Epithelial cell of esophagus (primary cell): ENCODE results near the gene PALB2.
"Not testable (repeated sequence)": the region's sequence is repeated elsewhere in the genome, so short reads cannot be mapped to it uniquely, and the experiment has no call there.

ENCODE experiments used
- DNase-seq: peaks from one replicate; pipeline ENCODE4 v3.0.0; 2010; ENCODE audit warnings: low read depth
- H3K4me3 ChIP-seq: 2 replicates; pipeline ENCODE4 v1.5.1; 2011; ENCODE audit warnings: mild to moderate bottlenecking, low read length, control low read depth
- TF ChIP-seq, protein P1 (sequence below): IDR thresholded peaks from 2 replicates; pipeline ENCODE4 v1.5.1; 2011; ENCODE audit warnings: low read depth, mild to moderate bottlenecking, low read length, control low read depth, inconsistent platforms; ENCODE audit not compliant: insufficient read depth; ENCODE audit errors: missing control alignments

PALB2 gene

DNA sequence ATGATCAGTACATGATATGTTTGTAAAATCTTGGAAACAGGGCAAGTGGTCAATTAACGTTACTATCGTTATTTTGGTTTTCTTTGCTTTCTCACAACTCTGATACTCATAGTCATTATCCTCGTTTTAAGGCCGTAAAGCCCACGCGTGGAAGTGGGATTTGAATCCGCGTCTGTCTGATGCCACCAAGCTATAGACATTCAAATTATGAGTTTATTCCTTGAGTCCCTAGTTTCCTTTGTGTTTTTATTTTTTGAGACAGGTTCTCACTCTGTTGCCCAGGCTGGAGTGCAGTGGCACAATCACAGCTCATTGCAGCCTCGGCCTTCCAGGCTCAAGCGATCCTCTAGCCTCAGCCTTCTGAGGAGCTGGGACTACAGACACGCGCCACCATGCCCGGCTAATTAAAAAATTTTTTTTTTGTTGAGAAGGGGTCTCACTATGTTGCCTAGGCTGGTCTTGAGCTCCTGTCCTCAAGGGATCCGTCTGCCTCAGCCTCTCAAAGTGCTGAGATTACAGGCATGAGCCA, 1.2 kb upstream of the PALB2 start:
- DNase-seq = no peak
- TF ChIP-seq, protein P1, sequence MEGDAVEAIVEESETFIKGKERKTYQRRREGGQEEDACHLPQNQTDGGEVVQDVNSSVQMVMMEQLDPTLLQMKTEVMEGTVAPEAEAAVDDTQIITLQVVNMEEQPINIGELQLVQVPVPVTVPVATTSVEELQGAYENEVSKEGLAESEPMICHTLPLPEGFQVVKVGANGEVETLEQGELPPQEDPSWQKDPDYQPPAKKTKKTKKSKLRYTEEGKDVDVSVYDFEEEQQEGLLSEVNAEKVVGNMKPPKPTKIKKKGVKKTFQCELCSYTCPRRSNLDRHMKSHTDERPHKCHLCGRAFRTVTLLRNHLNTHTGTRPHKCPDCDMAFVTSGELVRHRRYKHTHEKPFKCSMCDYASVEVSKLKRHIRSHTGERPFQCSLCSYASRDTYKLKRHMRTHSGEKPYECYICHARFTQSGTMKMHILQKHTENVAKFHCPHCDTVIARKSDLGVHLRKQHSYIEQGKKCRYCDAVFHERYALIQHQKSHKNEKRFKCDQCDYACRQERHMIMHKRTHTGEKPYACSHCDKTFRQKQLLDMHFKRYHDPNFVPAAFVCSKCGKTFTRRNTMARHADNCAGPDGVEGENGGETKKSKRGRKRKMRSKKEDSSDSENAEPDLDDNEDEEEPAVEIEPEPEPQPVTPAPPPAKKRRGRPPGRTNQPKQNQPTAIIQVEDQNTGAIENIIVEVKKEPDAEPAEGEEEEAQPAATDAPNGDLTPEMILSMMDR = no peak
- H3K4me3 ChIP-seq = peak overlapping the region; percentile 100

DNA sequence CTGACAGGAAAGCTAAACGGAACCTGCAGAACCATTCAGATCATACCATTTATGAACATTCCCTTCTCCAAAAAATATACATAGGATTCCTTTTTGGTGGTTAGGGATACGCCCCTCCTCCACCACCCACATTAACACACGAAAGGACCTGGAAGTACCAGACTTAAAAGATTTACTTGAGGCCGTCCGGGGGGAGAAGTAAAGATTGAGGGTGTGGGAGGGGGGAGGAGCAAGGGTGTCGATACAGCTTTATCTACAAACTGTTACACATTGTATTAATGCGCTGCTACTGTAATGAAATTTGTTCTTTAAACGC, 537 bp downstream of the PALB2 start:
- peak overlapping the region; percentile 100 for H3K4me3 ChIP-seq
- peak; percentile 10 for DNase-seq
- TF ChIP-seq, protein P1 = no peak

DNA sequence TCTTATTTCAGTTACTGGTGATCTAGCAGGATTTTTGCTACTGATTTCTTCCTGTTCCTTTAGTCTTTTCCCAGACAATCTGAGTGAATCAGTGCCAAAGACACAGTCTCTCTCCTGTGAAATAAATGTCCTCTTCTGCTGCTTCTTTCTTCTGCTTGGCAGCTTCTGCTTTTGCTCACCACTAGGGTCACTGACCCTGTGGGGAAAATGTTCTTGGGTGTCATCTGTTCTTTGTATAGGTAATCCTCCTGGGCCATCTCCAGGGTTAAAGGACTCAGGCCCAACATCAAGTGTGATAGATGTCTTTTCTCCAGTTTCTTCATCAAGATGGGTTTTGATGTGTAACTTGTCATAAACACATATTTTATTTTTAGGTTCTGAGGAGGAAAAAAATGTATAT, 5.2 kb downstream of the PALB2 start:
- TF ChIP-seq, protein P1 = no peak
- no peak for DNase-seq

DNA sequence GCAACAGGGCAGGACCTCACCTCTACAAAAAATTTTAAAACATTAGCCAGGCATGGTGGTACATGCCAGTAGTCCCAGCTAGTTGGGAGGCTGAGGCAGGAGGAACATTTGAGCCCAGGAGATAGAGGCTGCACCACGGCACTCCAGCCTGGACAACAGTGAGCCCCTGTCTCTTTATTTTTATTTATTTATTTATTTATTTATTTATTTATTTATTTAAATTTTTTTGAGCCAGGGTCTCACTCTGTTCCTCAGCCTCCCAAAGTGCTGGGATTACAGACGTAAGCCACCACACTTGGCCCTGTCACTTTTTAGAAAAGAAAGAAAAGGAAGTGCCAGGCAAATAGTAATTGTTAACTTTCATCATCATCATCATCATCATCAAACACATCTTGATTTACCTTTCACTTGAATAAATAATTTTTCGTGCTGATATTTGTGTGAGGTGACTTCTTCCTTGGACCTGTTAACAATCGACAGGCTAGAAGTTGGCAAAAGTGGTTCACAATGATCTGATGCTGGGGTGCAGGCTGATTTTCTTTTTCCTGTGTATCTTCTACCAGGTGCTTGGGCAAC, 6.6 kb downstream of the PALB2 start:
- DNase-seq = no peak
- TF ChIP-seq, protein P1 = no peak

More for the DNA sequence above, 5.2 kb downstream of the PALB2 start:
- H3K4me3 ChIP-seq = no peak overlapping the region

DNA sequence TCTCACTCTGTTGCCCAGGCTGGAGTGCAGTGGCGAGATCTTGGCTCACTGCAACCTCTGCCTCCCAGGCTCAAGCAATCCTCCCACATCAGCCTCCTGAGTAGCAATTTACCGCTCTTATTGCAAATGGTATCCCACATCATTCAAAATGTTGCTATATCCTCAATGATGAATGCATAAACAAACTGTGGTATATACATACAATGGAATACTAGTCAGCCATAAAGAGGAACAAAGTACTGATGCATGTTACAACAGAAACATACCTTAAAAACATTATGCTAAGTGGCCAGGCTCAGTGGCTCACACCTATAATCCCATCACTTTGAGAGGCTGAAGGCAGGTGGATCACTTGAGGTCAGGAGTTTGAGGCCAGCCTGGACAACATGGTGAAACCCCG, 9.2 kb downstream of the PALB2 start:
- not testable (repeated sequence) for H3K4me3 ChIP-seq, DNase-seq

More for the DNA sequence above, 6.6 kb downstream of the PALB2 start:
- no peak overlapping the region for H3K4me3 ChIP-seq

DNA sequence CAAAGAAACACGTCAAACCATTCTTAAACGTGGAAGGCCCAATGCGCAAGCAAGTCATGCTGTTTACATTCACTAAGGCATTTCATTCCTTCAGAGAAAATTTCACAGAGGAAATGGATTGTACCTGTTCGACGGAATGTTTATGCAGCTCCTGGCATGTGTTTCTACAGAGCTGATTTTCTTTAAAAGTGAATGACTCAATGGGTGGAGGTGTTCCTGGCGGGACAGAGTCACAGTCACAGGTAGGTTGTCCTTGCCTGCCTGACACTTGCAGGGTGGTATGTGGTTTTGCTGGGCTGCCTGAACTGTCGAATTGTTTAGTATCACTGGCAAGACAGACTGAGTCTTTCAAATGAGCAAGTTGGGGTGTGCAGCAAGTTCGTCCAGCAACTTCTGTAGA, 11.6 kb downstream of the PALB2 start:
- H3K4me3 ChIP-seq = no peak overlapping the region

DNA sequence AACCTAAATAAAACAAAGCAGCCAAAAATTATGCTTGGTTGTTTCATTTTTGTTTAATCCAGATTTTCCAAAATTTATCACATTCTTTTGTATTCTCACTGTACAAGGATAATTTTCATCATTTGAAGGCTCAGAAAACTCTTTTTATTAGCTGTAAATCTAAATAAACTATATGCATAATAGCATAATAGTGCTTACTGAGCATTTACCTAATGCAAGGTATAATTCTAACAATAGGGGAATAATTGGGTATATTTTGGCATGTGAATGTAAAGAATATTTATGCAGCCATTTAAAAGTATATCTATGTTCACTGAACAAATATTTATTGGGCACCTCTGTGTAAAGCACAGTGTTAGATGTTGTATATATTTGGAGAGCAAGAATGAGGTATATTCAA, 17.0 kb downstream of the PALB2 start:
- no peak overlapping the region for H3K4me3 ChIP-seq
- DNase-seq = no peak
- TF ChIP-seq, protein P1 = no peak

More for the DNA sequence above, 11.6 kb downstream of the PALB2 start:
- TF ChIP-seq, protein P1 = no peak
- peak; percentile 91 for DNase-seq

DNA sequence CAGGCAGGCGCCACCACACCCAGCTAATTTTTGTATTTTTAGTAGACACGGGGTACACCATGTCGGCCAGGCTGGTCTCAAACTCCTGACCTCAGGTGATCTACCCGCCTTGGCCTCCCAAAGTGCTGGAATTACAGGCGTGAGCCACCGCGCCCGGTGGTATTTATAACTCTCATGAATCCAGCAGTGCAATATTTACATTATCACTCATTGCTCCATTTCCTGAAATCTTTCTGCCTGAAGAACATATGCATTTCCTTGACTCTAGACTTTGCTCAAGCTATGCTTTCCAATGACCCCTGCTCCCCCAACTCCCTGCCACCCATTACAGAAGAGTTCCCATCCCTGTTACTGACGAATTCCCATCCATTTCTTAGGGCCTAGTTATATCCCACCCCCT, 25.3 kb downstream of the PALB2 start:
- DNase-seq = peak; percentile 7
- H3K4me3 ChIP-seq = no peak overlapping the region
- TF ChIP-seq, protein P1 = no peak
